ENCODE measurements around the gene TNFRSF12A.

TNFRSF12A gene

GRCh38 chr16:2986623-2987188, 33.5 kb upstream of the TNFRSF12A start:
- no peak for DNase-seq

- no peak for DNase-seq
Measured at GRCh38 chr16:2987286-2987685, 32.9 kb upstream of the TNFRSF12A start.

- no peak for DNase-seq
Measured at GRCh38 chr16:2987833-2988232, 32.3 kb upstream of the TNFRSF12A start.

GRCh38 chr16:2988590-2989099, 31.5 kb upstream of the TNFRSF12A start:
- DNase-seq = no peak

GRCh38 chr16:2990891-2991290, 29.3 kb upstream of the TNFRSF12A start:
- DNase-seq = no peak

GRCh38 chr16:2991566-2992261, 28.5 kb upstream of the TNFRSF12A start:
- no peak for DNase-seq

- no peak for DNase-seq
Measured at GRCh38 chr16:2992383-2993081, 27.6 kb upstream of the TNFRSF12A start.

GRCh38 chr16:2996298-2996697, 23.9 kb upstream of the TNFRSF12A start:
- no peak for DNase-seq

GRCh38 chr16:2999929-3000328, 20.2 kb upstream of the TNFRSF12A start:
- no peak for DNase-seq

GRCh38 chr16:3000540-3000939, 19.6 kb upstream of the TNFRSF12A start:
- no peak for DNase-seq

- DNase-seq = no peak
Measured at GRCh38 chr16:3001316-3001715, 18.9 kb upstream of the TNFRSF12A start.

GRCh38 chr16:3003582-3004270, 16.4 kb upstream of the TNFRSF12A start:
- DNase-seq = peak; percentile 96

- DNase-seq = no peak
Measured at GRCh38 chr16:3004319-3004718, 15.8 kb upstream of the TNFRSF12A start.

GRCh38 chr16:3004781-3005284, 15.3 kb upstream of the TNFRSF12A start:
- no peak for DNase-seq

GRCh38 chr16:3007059-3007956, 12.9 kb upstream of the TNFRSF12A start:
- DNase-seq = no peak

- no peak for DNase-seq
Measured at GRCh38 chr16:3007957-3008689, 12.0 kb upstream of the TNFRSF12A start.

- no peak for DNase-seq
Measured at GRCh38 chr16:3008690-3009037, 11.5 kb upstream of the TNFRSF12A start.

GRCh38 chr16:3009568-3010390, 10.4 kb upstream of the TNFRSF12A start:
- no peak for DNase-seq

GRCh38 chr16:3010510-3010909, 9.7 kb upstream of the TNFRSF12A start:
- DNase-seq = no peak

- no peak for DNase-seq
Measured at GRCh38 chr16:3012246-3012645, 7.9 kb upstream of the TNFRSF12A start.
